SW 1271 (cell line): ENCODE measurements around the gene STK32C.
"Not testable (repeated sequence)": the region's sequence is repeated elsewhere in the genome, so short reads cannot be mapped to it uniquely, and the experiment has no call there.

Experiments used
- DNase-seq, 2 experiments: peaks; one replicate each; lab custom pipeline; 2025; lab: John Stamatoyannopoulos, UW

STK32C gene

GRCh38 chr10:132337854-132338253 lies 30.1 kb upstream of the STK32C start:
- not testable (repeated sequence) for DNase-seq

- DNase-seq, result no peak
Measured at GRCh38 chr10:132336919-132337407, 29.2 kb upstream of the STK32C start.

GRCh38 chr10:132336064-132336746 lies 28.5 kb upstream of the STK32C start:
- DNase-seq, result no peak

GRCh38 chr10:132335189-132336063 lies 27.7 kb upstream of the STK32C start:
- no peak for DNase-seq

- no peak for DNase-seq
Measured at GRCh38 chr10:132334631-132335188, 27.0 kb upstream of the STK32C start.

- no peak for DNase-seq
Measured at GRCh38 chr10:132333386-132333785, 25.6 kb upstream of the STK32C start.

- DNase-seq, result no peak
Measured at GRCh38 chr10:132332433-132332754, 24.6 kb upstream of the STK32C start.

- DNase-seq, result peak; percentile 71 to 89
Measured at GRCh38 chr10:132331601-132332432, 24.1 kb upstream of the STK32C start, which contains the start of gene LRRC27. Gene LRRC27 (plus strand): TSS chr10:132332193. CDS start chr10:132333525, 1,332 bp downstream.

GRCh38 chr10:132330486-132330833 lies 22.7 kb upstream of the STK32C start:
- no peak for DNase-seq

GRCh38 chr10:132329565-132330485 lies 22.1 kb upstream of the STK32C start:
- peak in 1 of 2 experiments; percentile 56 for DNase-seq

- no peak for DNase-seq
Measured at GRCh38 chr10:132328738-132329137, 21.0 kb upstream of the STK32C start.

GRCh38 chr10:132328106-132328505 lies 20.4 kb upstream of the STK32C start:
- no peak for DNase-seq

- DNase-seq, result no peak
Measured at GRCh38 chr10:132326925-132327324, 19.2 kb upstream of the STK32C start.

GRCh38 chr10:132326344-132326889 lies 18.7 kb upstream of the STK32C start:
- no peak for DNase-seq

GRCh38 chr10:132324186-132324585 lies 16.4 kb upstream of the STK32C start:
- no peak for DNase-seq

- no peak for DNase-seq
Measured at GRCh38 chr10:132322586-132323048, 14.9 kb upstream of the STK32C start.

- DNase-seq, result no peak
Measured at GRCh38 chr10:132321726-132322125, 14.0 kb upstream of the STK32C start.

- no peak for DNase-seq
Measured at GRCh38 chr10:132320654-132321469, 13.1 kb upstream of the STK32C start.

GRCh38 chr10:132319853-132320653 lies 12.3 kb upstream of the STK32C start:
- DNase-seq, result peak; percentile 10 to 44
